ENCODE measurements around the gene KIAA1549. TPM values are rescaled to one million over a fixed set of nuclear protein-coding genes. Genes with fewer than 3 reads are reported as not detected.
"Not testable (repeated sequence)": the region's sequence is repeated elsewhere in the genome, so short reads cannot be mapped to it uniquely, and the experiment has no call there.

Gene KIAA1549
- total RNA-seq, 1 donor from 2014 or later, result 2.5 TPM

DNA sequence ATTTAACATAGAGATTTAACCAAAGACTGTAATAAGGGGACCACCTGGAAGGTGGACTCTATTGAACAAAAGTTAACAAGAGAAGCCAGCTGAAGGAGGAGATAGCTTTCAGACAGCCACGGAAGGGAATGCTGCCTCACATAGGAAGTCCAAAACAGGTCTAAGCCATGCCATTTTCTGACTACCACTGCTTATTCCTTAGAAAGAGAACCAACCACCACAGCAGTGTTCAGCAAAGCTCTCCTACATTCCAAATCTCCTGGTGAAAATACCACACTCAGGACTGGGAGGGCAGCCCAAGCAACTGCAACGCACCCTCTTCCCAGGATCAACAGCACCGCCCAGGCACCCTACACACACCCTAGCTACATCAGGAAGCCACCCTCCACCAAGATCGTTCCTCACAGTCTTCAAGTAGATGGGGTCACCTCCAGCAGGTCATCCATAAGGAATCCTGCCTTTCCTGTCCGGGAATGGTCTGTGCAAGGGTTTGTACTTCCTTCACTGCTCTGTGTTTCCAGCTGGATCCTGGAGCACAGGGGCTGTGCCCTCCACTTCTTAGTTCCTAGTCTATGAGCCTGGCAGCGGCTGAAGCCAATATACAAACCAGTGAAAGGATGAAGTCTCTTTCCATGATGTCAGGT, 2.5 kb downstream of the KIAA1549 start:
- DNase-seq, result no peak
- no peak for ATAC-seq
- intact Hi-C loops (cut with micrococcal nuclease), result no loop called here

DNA sequence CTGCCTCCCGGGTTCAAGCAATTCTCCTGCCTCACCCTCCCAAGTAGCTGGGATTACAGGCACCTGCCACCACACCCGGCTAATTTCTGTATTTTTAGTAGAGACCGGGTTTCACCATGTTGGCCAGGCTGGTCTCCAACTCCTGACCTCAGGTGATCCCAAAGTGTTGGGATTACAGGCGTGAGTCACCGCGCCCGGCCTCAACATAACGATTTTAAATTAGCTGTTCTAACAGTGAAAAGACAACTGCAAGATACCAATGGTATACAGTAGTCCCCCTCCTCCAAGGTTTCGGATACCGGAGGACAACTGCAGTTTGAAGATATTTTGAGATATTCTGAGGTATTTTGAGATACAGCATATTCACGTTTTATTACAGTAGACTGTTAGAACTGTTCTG, 5.0 kb downstream of the KIAA1549 start:
- intact Hi-C loops (cut with micrococcal nuclease); DNase-seq; ATAC-seq: not testable (repeated sequence)

DNA sequence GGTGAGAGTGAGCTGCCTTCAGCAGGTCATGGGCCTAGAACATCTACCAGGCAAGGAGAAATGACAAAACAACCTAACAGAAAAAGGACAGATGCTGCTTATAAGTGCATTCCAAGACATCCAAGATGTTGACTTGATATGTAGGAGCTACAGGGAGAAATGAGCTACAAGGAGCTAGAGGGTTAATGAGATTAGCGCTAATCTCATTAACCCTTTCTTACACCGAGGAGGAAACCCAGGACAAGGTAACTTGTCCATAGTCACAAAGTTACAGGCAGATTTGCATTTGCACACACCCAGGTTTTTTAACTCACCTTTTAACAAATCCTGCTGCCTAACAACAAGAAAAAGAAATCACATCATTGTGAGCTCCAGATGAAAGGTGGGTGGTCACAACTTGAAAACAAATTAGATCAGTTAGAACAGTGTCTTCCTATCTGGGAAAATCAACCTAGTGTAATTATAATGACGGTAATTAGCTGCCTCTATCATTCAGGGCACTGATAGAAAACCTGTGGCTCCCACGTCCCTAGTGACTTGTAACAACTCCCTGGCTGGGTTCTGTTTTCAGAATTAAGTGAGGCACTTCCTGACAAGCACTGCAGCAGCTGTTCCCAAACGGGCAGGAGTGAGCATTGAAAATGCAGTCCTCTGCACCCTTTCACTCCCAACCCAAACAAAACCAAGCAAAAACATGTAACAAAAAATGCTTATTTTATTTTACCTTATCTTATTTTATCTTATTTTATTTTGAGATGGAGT, 5.7 kb downstream of the KIAA1549 start:
- ATAC-seq, result no peak
- intact Hi-C loops (cut with micrococcal nuclease), result no loop called here

DNA sequence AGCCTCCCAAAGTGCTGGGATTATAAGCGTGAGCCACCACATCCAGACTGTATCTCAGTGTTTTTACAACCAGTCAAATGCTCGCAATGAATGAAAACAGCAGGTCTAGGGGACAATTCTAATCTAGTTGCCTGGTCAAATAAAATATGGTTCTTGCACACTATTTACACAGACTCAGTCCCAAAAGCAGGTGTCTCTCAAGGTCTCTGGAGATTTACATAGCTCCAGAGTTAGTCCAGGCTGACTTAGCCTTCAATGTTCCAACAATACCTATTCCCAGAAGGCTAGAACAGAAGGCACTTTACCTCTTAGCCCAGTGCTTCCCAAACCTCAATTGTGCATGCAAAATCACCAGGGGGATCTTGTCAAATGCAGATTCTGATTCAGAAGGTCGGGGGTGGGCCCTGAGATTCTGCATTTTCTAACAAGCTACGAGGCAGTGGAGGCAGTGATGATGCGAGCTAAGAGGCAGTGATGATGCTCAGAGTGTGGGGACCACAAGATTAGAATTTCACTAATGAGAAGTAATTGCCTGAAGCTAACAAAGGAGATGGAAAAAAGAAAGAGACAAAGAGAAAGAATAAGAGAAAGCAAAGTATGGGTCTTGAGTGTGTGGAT, 6.4 kb downstream of the KIAA1549 start:
- no peak for ATAC-seq
- no peak for DNase-seq
- intact Hi-C loops (cut with micrococcal nuclease), result no loop called here

More for the DNA sequence above, 5.7 kb downstream of the KIAA1549 start:
- DNase-seq, result no peak

DNA sequence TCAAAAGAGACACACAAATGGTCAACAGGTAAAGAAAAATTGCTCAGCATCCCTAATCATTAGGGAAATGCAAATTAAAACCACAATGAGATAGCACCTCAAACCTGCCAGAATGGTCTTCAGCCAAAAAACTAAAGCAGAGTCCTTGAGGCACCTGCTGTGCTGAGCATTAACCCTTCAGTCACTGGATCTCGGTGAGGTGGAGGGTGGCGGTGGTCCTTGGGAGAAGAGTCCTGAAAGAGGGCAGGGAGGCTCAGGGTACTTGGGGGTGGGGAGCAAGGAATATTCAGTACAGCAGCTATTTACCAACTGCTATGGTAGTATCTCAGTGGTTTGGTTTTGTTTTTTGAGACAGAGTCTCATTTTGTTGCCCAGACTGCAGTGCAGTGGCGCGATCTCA, 7.1 kb downstream of the KIAA1549 start:
- DNase-seq (no peak), ATAC-seq (no peak)
- intact Hi-C loops (cut with micrococcal nuclease), result no loop called here

DNA sequence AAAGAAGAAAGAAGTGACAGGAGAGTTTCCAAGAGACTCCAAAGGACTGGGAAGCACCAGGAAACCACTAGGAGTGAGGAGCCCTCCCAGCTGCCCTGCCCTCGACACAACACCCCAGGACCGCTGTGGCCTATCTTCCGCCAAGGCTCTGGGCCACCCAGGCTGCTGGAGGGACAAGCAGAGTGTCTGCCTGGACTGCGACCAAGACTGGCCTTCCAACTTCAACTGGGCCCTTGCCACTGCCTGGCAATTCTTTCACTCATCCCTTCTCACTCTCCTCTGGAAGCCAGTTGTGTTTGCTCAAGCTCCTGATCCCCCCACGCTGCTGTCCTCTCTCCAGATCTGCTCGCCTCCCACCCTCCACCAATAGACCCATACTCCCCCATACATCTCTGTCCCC, 10.2 kb downstream of the KIAA1549 start:
- intact Hi-C loops (cut with micrococcal nuclease), result no loop called here
- DNase-seq, result no peak
- ATAC-seq, result no peak

DNA sequence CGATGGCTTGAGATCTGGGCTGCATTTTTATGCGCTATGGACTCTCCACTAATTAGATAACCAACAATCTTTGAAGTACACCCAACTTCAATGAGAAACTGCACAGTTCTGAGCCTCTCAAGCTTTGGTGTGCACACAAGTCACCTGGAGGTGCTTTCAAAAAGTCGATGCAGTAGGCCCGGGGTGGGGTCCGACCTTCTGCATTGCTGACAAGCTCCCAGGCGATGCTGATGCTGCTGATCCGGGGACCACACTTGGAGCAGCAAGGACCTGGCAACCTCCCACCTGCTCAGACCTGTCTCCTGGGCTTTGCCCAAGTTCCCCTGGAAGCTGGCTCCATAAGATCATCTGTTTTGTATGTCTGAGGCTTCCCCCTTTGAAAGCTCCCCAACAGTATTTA, 10.7 kb downstream of the KIAA1549 start:
- ATAC-seq (no peak), DNase-seq (no peak)
- intact Hi-C loops (cut with micrococcal nuclease), result no loop called here

DNA sequence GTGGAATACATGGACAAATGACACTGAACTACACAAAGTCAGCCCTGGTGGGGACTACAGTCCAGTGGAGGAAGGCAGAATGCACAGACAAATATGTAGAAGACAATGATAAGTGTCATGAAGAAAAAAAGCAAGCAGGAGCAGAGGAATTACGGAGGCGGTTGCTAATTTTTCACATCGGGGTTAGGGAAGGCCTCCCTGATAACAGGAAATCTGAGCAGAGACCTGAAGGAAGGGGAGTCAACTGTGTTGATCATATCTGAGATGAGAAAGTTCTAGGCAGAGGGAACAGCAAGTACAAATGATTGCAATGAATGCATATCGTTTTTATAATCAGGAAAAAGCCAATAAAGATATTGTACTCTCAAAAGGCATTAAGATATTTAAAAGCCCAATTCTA, 14.0 kb downstream of the KIAA1549 start:
- no peak for ATAC-seq
- intact Hi-C loops (cut with micrococcal nuclease), result no loop called here
- DNase-seq, result no peak

DNA sequence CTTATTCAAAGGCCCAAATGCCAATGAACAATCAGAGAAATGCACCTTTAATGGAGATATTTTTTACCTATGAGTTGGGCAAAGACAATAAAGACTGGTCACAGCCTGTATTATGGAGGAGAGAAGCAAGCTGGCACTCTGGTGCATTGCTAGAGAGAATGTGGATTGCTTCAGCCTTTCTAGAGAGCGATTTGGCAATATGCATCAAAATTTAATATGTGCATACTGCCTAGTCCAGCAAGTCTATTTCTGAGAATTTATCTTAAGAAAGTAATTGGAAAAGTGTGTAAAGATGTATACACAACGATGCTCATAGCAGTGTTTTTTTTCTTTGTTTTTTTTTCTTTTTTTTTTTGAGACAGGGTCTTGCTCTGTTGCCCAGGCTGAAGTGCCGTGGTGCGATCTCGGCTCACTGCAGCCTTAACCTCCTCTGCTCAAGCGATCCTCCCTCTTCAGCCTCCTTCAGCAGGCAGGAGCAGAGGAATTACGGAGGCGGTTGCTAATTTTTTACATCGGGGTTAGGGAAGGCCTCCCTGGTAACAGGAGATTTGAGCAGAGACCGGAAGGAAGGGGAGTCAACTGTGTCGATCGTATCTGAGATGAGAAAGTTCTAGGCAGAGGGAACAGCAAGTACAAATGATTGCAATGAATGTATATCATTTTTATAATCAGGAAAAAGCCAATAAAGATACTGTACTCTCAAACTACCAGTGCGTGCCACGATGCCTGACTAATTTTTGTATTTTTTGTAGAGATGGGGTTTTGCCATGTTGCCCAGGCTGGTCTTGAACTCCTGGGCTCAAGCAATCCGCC, 16.4 kb downstream of the KIAA1549 start:
- DNase-seq, result no peak
- no peak for ATAC-seq
- intact Hi-C loops (cut with micrococcal nuclease), result no loop called here

DNA sequence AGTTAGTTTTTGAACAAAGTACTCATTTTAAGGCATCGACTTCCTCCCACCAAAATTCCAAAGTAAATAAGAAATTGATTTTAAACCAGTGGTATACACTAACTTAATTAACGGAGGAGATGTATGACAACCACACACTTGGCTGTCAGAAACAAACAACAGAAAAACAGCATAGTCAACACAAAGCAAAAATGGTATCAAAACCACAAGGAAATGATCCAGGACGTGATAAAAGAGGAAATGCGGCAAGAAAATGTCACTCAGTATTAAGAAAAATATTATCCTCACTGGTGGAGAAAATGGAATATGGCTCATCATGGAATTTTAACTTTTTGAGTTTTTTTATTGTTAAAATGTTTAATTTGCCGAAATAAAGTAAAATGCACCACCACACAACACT, 17.5 kb downstream of the KIAA1549 start:
- intact Hi-C loops (cut with micrococcal nuclease), result no loop called here
- DNase-seq (no peak), ATAC-seq (no peak)

DNA sequence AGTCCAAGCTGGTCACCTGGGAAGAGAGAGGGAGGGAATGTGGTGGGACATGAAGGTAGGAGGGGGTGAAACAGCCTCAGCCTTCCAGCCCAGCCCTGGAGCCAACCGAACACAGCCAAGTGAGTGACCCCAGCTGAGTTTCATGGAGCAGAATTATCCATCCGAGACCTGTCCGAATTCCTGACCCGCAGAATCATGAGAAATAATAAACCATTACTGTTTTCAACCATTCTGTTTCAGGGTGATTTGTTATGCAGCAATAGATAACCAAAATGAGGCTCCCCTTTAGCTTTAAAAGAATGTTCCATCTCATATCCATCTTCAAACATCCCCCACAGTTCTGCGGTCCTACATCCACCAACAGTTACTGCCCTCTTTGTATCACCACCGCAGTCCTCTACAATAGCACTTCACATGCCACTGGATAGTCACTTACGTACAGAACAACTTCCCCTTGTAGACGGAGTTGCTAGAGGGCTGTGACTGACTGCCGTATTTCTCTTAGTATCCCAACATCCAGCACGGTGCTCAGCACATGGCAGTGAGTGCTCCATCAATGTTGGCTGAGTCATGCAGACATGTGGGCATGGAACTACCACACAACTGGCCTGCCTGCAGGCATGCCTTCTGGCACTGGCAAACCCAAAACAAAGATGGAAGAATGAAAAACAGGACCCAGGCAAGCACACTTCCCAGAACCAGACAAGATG, 18.5 kb downstream of the KIAA1549 start:
- intact Hi-C loops (cut with micrococcal nuclease), result no loop called here
- DNase-seq (no peak), ATAC-seq (no peak)

DNA sequence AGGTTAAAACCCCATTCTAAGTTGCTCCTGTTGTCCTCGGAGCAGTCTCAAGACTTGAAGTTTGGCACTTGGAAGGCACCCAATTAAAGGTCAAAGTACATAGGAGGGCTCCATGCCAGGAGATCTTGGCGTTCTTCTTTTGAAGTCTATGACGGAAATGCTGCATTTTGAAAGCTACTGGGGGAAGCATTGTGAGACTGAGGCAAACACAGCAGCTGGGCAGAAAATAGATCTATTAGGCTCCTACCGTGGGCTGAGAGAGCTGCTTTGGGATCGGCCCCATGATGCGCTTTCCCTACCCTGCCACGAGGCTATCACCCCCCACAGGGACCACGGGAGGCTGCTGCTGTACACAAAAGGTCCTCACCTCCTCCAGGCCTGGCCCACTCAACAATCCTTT, 20.0 kb downstream of the KIAA1549 start:
- ATAC-seq (peak; percentile 34), DNase-seq (no peak)
- intact Hi-C loops (cut with micrococcal nuclease), result no loop called here

DNA sequence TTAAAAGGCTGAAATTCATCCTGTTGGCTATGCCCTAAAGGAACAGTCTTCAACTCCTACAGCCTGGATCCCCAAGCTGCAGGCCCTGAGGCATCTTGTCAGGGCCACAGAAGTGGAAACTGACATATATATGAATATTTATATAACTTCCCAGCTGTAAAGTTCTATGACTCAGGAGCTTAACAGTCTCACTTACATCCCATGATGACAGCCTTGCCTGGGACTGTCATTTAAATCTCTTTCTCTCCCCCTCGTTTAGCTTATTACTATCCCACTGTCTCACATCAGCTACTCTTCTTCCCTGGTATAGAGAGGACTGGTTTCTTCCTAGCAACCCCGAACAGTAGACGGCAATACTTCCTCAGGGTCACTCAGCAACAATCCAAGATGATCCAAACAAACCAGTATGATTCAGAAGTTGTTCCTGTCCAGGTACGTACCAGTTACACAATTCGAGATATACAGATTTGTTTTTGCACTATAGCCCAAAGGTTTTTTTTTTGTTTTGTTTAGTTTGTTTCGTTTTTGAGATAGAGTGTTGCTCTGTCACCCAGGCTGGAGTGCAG, 22.7 kb downstream of the KIAA1549 start:
- ATAC-seq, result no peak
- intact Hi-C loops (cut with micrococcal nuclease), result no loop called here
- DNase-seq, result no peak

DNA sequence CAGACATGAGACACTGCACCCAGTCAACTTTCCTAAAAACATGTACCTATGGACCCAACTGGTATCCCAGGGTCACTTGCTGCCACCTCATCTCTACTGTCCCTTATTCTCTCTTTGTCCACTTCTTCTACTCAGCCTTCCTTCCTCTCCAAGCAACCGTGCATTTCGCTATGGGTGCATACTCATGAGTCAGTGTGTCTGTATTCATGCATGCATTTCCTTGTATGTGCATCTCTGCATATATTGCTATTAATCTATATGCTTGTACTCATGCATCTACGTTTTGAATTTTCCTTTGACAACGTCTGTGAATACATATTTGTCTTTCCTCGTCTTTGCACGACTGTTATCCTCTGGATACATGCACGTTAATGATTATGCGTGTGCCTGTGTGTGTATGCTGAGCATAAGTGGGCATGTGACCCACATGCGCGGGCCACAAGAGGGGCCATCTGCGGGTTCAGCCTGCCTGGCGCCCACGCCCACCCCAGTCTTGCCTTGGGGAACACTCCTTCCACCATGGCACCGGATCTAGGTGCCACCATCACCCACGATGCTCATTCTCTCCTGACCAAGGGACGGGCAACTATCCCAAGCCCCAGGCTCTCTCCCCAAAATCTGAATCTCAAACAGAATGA, 23.3 kb downstream of the KIAA1549 start:
- intact Hi-C loops (cut with micrococcal nuclease), result no loop called here
- DNase-seq (no peak), ATAC-seq (no peak)

DNA sequence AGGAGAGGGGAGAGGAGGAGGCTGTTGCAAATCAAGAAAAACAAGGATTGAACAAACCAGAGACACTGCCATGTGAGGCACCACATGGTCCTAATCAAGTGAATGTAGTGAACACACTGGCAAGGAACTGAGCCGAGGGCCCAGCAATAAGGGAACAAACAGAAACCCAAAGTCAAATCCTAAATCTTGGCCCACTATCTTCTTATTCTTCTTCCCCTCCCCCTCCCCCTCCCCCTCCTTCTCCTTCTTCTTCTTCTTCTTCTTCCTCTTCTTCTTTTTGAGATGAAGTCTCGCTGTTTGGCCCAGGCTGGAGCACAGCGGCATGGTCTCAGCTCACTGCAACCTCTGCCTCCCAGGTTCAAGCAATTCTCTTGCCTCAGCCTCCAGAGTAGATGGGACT, 24.0 kb downstream of the KIAA1549 start:
- DNase-seq (no peak), ATAC-seq (no peak)
- intact Hi-C loops (cut with micrococcal nuclease), result no loop called here

DNA sequence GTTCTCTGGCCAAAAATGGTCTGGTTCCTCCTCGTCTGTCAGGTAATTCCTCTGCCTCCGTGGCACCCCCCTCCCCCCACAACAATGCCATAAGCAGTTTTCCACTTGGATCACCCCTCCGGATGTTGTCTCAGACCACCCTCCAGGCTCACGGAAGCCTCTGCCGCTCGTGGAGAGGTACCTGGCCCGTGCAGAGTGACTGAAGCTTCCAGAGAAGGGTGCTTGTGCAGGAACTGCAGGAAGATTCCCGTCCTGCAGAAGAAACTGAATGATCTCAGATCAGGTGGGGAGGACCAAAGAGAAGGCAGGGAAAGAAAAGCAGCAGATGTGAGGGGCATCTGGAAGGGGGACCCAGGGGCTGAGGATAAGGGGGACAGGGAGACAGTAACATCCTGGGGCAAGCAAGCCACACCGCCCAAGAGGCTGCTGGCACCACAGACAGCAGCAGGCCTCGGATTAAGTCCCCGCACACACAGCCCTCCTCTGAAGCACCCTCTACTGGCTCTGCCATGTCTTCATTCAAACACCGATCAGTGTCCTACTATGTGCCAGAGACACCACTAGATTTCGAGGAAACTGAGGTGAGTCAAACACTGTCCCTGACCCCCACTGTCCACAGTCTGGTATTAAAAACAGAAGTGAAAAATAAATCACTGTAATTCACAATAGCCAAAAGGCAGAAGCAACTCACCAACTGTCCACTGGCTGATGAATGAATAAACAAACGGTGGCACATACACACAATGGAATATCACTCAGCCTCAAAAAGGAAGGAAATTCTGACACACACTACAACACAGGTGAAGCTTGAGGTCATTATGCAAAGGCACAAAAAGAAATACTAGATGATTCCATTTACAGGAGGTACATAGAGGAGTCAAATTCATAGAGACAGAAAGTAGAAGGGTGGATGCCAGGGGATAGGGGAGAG, 26.4 kb downstream of the KIAA1549 start:
- no peak for ATAC-seq
- intact Hi-C loops (cut with micrococcal nuclease), result no loop called here
- DNase-seq, result no peak

DNA sequence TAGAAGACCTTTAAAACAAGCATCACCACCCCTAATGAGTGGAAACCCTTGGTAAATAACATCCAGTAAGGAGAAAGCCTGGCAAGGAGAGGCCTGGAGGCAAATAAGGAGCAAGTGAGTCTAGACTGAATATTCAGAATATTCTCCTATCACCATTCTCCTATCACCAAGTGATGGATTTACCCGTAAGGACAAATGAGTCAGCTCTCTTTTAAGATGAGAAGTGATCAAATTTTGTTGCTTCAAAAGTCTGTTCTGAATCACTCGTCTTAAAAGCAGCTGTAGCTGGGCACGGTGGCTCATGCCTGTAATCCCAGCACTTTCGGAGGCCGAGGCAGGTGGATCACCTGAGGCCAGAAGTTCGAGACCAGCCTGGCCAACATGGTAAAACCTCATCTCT, 28.4 kb downstream of the KIAA1549 start:
- DNase-seq (no peak), ATAC-seq (no peak)
- intact Hi-C loops (cut with micrococcal nuclease), result no loop called here

All from left ventricle myocardium superior (tissue), 1 donor.